Uterus (tissue), 4 donors: ENCODE measurements around the gene RIPK4. TPM values are rescaled to one million over a fixed set of nuclear protein-coding genes. Genes with fewer than 3 reads are reported as not detected.

Experiments used
- DNase-seq, 2 donors: peaks; one replicate each; pipeline ENCODE4 v3.0.0-alpha.2; 2019 to 2020
- H3K27ac ChIP-seq, 2 donors: fragments of 200-600 bp; sonication (generic); 1 replicate in 1 of 2; 2 replicates in 1 of 2; pipeline ENCODE4 v1.5.1; 2016 to 2018
- H3K27me3 ChIP-seq, 2 donors: fragments of 200-600 bp; sonication (generic); one replicate each; pipeline ENCODE4 v1.5.1; 2018 to 2019; ENCODE audit warnings: control low read depth in 1 of 2
- H3K36me3 ChIP-seq, 2 donors: fragments of 200-600 bp; sonication (generic); one replicate each; pipeline ENCODE4 v1.5.1; 2019; ENCODE audit warnings: control low read depth in 1 of 2
- H3K4me1 ChIP-seq, 2 donors: fragments of 200-600 bp; sonication (generic); one replicate each; pipeline ENCODE4 v1.5.1; 2018 to 2019; ENCODE audit warnings: control low read depth in 1 of 2
- H3K4me3 ChIP-seq, 2 donors: fragments of 200-600 bp; sonication (generic); 1 replicate in 1 of 2; 2 replicates in 1 of 2; pipeline ENCODE4 v1.5.1; 2018 to 2019; ENCODE audit warnings: mild to moderate bottlenecking in 1 of 2
- H3K9me3 ChIP-seq, 2 donors: fragments of 200-600 bp; sonication (generic); one replicate each; pipeline ENCODE4 v1.5.1; 2019; ENCODE audit warnings: control low read depth in 1 of 2
- POLR2A ChIP-seq, 2 donors: fragments of 450-650 bp; IDR thresholded peaks; one replicate each; pipeline ENCODE4 v1.6.1; 2016; ENCODE audit warnings: antibody characterized with exemption in 2 of 2, mild to moderate bottlenecking in 1 of 2, moderate library complexity in 1 of 2
- intact Hi-C: fragments of 100-400 bp; cut with DNase I; formaldehyde crosslinking; loops from one replicate; pipeline ENCODE4 v1.15.1; 2023; ENCODE audit warnings: low total_unique reads
- total RNA-seq, 4 donors: library from RNA; depleted of rRNA in 3 of 4; stranded (reverse); fragments of >200 nt in 3 of 4; gene quantifications; one replicate each; pipeline versions ENCODE4 v1.1.0 to v1.2.4, GENCODE V29; 2014 to 2023
- TF ChIP-seq, protein P1 (sequence below), 4 experiments: fragments of 200-600 bp in 2 of 4; fragments of 450-650 bp in 2 of 4; sonication (generic) in 2 of 4; IDR thresholded peaks; one replicate each; pipeline ENCODE4 v1.5.1; 2016 to 2019; ENCODE audit warnings: antibody characterized with exemption in 4 of 4, mild to moderate bottlenecking in 2 of 4, moderate library complexity in 1 of 4
- donor health status: DM: yes; HTN: yes; CAD: no.

The RIPK4 gene
- total RNA-seq, 4 donors from 2014 or later = 0.29 to 9.7 TPM; not detected in 2

DNA sequence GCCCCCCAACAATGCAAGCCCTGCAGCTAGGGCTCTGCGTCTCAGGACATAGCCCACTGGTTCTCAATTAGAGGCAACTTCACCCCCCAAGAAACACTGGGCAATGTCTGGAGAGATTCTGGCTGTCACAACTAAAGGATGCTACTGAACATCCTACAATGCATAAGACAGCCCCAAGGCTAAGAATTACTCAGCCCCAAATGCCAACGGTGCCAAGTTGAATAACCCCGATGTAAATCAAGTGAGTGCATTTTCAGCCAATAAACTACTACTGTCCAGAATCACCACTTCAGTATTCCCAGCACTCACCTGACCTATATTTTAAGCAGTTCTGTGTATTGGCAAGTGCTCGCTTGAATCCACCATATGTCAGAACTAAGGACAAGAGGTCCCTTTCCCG is 6.9 kb downstream of the RIPK4 start:
- Histone ChIP-seq H3K9me3 (no peaks in the 10 kb centered on the region), H3K27ac (no peak overlapping the region), H3K36me3 (no peaks in the 10 kb centered on the region), H3K27me3 (peaks cover 0 to 21% of the 10 kb centered on the region in 2 donors), H3K4me1 (no peaks in the 10 kb centered on the region), H3K4me3 (no peak overlapping the region)
- TF ChIP-seq, protein P1, sequence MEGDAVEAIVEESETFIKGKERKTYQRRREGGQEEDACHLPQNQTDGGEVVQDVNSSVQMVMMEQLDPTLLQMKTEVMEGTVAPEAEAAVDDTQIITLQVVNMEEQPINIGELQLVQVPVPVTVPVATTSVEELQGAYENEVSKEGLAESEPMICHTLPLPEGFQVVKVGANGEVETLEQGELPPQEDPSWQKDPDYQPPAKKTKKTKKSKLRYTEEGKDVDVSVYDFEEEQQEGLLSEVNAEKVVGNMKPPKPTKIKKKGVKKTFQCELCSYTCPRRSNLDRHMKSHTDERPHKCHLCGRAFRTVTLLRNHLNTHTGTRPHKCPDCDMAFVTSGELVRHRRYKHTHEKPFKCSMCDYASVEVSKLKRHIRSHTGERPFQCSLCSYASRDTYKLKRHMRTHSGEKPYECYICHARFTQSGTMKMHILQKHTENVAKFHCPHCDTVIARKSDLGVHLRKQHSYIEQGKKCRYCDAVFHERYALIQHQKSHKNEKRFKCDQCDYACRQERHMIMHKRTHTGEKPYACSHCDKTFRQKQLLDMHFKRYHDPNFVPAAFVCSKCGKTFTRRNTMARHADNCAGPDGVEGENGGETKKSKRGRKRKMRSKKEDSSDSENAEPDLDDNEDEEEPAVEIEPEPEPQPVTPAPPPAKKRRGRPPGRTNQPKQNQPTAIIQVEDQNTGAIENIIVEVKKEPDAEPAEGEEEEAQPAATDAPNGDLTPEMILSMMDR (IDR thresholded peaks at IDR 0.05) = no peak
- no peak for TF ChIP-seq POLR2A (IDR thresholded peaks at IDR 0.05)
- no peak for DNase-seq
- intact Hi-C loops = no loop called here

DNA sequence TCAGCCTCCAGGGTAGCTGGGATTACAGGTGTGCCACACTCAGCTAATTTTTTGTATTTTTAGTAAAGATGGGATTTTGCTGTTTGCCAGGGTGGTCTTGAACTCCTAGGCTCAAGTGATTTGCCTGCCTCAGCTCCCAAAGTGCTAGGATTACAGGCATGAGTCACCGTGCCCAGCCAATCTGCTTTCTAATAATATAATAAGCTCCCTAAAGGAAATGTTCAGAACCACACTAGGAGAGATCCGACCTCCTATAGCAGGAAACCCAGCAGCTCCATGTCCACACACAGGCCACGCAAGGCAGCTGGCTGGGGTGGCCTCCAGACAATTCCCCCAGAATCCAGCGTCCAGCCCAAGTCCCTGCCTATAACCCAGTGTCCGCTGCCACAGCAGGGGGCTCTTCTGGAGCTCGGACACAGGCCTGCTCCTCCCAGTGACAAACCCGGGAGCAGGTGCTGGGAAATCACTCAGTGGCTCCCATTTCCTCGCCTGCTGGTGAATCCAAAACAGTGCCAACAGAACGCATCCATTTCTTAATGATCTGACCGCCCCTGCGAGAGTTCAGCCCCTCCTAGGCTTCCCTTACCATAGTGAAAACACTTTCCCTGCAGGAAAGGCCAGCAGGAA is 7.5 kb downstream of the RIPK4 start:
- peaks cover 0 to 21% of the 10 kb centered on the region in 2 donors for H3K27me3 ChIP-seq
- DNase-seq = no peak
- intact Hi-C loops = no loop called here

DNA sequence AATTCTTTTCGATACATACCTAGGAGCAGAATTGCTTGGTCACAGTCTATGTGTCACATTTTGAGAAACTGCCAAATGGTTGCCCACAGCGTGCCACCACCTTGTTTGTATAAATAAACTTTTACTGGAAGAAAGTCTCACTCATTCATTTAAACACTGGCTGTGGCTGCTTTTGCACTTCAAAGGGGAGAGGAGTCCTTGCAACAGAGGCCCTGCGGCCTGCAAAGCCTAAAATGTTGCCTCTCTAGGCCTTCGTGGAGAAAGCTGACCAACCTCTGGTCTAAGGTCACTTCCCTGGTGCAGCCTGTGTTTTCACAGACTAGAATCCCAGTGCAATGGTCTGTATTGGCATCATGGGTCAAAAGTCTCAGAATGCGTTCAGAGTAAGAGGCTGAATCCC is 8.3 kb downstream of the RIPK4 start:
- no peak for TF ChIP-seq POLR2A (IDR thresholded peaks at IDR 0.05)
- TF ChIP-seq, protein P1 (IDR thresholded peaks at IDR 0.05) = no peak
- intact Hi-C loops = no loop called here
- no peaks in the 10 kb centered on the region for H3K36me3 ChIP-seq
- no peaks in the 10 kb centered on the region for H3K9me3 ChIP-seq
- H3K27ac ChIP-seq = no peak overlapping the region
- H3K4me1 ChIP-seq = no peaks in the 10 kb centered on the region
- DNase-seq = no peak
- H3K4me3 ChIP-seq = no peak overlapping the region
- H3K27me3 ChIP-seq = peaks cover 0 to 16% of the 10 kb centered on the region in 2 donors

More for the DNA sequence above, 7.5 kb downstream of the RIPK4 start:
- no peaks in the 10 kb centered on the region for H3K36me3 ChIP-seq
- no peak overlapping the region for H3K4me3 ChIP-seq
- TF ChIP-seq, protein P1 (IDR thresholded peaks at IDR 0.05) = no peak
- no peak for TF ChIP-seq POLR2A (IDR thresholded peaks at IDR 0.05)
- H3K4me1 ChIP-seq = no peaks in the 10 kb centered on the region
- no peak overlapping the region for H3K27ac ChIP-seq
- H3K9me3 ChIP-seq = no peaks in the 10 kb centered on the region

DNA sequence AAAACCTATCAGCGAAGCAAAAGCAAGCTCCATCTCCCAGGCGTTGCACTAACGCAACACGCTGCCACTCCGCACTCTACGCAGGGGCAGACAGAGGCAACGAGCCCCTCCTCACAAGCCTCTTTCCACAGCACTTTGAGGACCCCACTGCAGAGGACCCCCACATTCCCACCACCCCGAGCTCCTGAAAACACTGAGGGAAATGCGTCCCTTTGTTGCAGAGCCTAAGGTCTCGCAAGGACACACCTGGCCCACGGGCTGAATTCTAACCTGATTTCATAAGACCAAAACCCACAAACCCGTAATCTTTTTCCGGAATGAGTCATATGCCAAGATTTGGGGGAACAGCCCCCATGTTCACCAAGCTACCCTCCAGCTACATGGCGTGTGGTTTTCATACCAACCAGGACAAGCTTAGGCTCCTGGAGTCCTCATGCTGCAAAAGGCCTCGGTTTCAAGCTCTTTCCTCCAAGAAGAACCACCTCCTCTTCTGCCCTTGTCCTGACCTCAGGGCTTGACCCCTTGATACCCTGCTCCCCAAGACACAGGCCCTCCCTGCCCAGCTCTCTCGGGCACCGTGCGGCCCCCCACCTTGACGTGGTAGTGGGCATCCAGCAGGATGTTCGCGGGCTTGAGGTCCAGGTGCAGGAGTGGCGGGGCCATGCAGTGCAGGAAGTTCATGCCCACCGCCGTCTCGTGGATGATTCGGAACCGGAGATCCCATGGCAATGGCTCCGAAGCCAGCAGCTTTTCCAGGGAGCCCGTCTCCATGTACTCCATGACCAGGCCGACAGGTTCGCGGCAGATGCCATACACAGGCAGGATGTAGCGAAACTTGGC is 10.7 kb downstream of the RIPK4 start:
- Histone ChIP-seq H3K27me3 (no peaks in the 10 kb centered on the region), H3K4me3 (no peak overlapping the region), H3K9me3 (no peaks in the 10 kb centered on the region), H3K4me1 (no peaks in the 10 kb centered on the region), H3K27ac (no peak overlapping the region), H3K36me3 (no peaks in the 10 kb centered on the region)
- DNase-seq = no peak
- no peak for TF ChIP-seq POLR2A (IDR thresholded peaks at IDR 0.05)
- TF ChIP-seq, protein P1 (IDR thresholded peaks at IDR 0.05) = no peak
- intact Hi-C loops = no loop called here

DNA sequence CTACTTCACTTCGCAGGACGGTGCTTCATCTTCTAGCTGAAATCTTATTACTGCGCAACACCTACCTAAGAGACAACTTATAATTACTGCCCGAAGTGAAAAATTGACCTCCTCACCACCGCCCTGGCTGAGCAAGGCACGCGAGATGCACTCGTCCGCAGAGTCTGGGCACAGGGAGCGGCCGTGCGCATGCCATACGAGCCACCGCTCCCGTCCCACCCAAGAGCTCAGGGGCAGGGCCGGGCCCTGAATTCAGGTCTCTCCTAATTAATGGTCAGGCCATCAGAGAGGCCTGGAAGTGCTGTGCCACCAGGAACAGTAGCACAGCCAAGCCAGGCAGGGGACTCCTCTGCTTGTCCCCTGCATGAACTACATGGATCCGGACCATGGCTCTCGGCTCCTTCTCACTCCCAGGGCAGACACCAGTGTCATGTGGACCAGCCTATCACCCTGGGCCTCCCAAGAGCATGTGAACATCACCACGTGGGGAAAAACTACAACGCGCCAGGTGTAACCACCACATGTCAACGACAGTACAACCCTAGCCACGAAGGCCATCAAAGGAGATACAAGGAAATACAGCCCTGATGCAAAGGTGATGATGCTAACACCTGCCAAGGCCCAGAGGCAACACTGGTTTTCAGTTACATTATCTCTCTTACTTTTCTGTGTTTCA is 11.5 kb downstream of the RIPK4 start:
- H3K27me3 ChIP-seq = no peaks in the 10 kb centered on the region
- no peaks in the 10 kb centered on the region for H3K9me3 ChIP-seq
- no peaks in the 10 kb centered on the region for H3K4me1 ChIP-seq
- intact Hi-C loops = no loop called here
- no peak for TF ChIP-seq POLR2A (IDR thresholded peaks at IDR 0.05)
- TF ChIP-seq, protein P1 (IDR thresholded peaks at IDR 0.05) = no peak
- H3K36me3 ChIP-seq = no peaks in the 10 kb centered on the region
- no peak for DNase-seq
- H3K27ac ChIP-seq = no peak overlapping the region
- H3K4me3 ChIP-seq = no peak overlapping the region
